NOMO-1 (cell line): Measurements from ENCODE around the gene CPSF2.
A peak's percentile ranks its signal among the peaks of the same experiment; 100 is the strongest.
"Not testable (repeated sequence)": the region's sequence is repeated elsewhere in the genome, so short reads cannot be mapped to it uniquely, and the experiment has no call there.

Source experiments
- DNase-seq, 2 experiments: peaks; one replicate each; lab custom pipeline; 2025; ENCODE audit not compliant: unreplicated experiment in 2 of 2; lab: John Stamatoyannopoulos, UW

CPSF2 gene

GRCh38 chr14:92154283-92154942 lies 32.6 kb downstream of the CPSF2 start:
- DNase-seq: no peak

DNA sequence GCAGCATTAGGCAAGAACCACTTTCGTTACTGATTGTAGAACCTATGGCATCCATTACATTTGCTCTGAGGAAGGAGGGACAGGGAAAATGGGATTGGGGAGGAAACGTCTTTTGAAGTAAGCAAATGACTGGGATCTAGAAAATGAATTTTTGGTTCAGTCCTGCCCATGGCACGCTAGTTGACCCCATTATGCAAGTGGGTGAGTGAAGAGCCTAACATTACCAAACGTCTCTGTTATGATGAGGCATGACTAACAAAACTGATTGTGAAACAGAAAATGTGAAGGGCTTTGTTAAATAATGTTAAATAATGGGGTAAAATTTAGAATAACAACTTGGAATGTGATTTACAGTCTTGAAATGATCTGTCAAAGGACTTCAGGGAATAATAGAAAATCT lies 38.9 kb downstream of the CPSF2 start:
- DNase-seq: peak; percentile 6 to 40

GRCh38 chr14:92161521-92161920 lies 39.8 kb downstream of the CPSF2 start:
- DNase-seq: no peak

DNA sequence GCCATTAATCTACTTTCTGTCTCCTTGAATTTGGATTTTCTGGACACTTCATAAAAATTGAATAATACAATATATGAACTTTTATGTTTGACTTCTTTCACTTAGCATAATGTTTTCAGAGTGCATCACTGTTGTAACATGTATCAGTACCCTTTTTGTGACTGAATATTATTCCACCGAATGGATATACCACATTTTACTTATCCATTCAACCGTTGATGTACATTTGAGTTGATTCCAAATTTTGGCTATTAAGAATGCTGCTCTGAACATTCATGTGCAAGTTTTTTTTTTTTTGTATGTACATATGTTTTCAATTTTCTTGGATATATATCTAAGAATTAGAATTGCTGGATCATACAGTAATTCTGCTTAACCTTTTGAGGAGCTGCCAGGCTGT lies 43.2 kb downstream of the CPSF2 start:
- DNase-seq: no peak

DNA sequence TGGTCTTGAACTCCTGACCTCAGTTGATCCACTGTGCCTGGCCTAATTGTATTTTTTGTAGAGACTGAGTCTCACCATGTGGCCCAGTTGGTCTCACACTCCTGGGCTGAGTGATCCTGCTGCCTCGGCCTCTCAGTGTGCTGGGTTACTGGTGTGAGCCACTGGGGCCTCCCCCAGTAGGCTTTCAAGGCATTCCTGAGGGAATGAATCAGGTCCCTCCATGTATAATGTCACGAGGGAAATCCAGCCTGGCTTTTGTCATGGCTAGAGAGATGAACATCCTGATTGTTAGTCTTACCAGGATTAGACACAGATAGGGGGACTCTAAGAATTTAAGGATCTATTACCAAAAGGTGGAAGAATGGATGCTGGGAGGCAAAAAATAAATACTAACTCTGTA lies 51.9 kb downstream of the CPSF2 start:
- DNase-seq: no peak

GRCh38 chr14:92175811-92176210 lies 54.0 kb downstream of the CPSF2 start:
- DNase-seq: no peak

- DNase-seq: no peak
Observed at GRCh38 chr14:92176476-92176875, 54.7 kb downstream of the CPSF2 start.

GRCh38 chr14:92179178-92179577 lies 57.4 kb downstream of the CPSF2 start:
- DNase-seq: not testable (repeated sequence)

GRCh38 chr14:92185559-92185958 lies 63.8 kb downstream of the CPSF2 start:
- DNase-seq: peak; percentile 17 to 54

DNA sequence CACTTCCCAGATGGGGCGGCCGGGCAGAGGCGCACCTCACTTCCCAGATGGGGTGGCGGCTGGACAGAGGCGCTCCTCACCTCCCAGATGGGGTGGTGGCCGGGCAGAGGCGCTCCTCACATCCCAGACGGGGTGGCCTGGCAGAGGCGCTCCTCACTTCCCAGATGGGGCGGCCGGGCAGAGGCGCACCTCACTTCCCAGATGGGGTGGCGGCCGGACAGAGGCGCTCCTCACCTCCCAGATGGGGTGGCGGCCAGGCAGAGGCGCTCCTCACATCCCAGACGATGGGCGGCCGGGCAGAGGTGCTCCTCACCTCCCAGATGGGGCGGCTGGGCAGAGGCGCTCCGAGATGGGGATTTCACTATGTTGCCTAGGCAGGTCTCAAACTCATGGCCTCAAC lies 65.8 kb downstream of the CPSF2 start:
- not testable (repeated sequence) for DNase-seq

DNA sequence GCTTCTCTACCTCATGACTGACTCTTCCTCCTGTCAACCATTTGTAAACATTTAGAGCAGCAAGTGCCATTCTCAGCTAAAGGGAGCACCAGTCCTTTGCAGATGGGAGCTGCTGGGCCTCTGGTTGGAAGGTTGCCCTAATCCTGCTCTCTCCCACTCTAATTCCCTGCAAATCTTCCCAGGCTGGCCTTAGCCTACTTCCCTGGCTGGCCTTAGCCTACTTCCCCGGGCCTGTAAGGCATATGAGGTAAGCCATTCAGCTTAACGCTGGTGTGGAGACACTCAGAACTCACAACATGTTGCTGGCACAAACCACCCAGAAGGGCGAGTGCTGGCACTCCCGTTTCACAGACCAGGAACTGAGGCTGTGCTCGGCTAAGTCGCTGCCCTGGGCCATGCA lies 69.0 kb downstream of the CPSF2 start:
- no peak for DNase-seq

GRCh38 chr14:92198804-92199203 lies 77.0 kb downstream of the CPSF2 start:
- DNase-seq: no peak

DNA sequence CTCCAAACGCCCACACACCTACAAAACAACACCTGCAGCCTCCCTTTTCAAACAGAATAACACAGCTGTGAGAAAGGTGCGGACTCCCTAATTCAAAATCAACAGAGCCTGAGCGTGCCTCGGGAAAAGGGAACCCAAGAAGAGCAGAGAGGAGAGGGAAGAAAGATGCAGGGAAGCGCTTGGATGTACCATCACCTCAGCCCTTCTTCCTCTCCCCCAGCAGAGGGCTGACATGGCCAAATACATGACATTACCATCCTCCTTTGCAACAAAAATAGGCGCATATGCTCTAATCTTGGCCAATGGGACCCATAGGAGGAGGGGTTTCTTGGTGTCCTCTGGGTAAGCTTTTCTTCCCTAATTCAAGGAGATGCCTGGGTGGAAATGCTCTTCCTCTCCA lies 78.0 kb downstream of the CPSF2 start:
- no peak for DNase-seq

DNA sequence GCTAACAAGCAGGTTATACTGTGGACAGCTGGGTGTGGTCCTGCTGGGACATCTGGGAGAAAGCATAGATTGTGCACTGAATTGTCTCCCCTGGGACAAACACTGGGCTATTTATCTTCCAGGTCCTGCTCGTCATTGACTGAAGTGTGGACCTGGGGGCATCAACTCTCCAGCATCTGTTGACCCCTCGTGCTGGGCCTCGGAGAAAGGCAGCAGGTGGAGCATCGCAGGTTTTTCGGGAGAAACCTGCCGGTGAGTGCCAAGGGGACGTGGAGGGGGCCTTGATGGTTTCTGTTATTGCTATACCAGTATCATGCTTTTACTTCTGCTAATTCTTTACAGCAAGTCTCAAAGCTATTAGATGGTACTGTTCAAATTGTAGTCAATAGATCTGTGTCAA lies 81.3 kb downstream of the CPSF2 start:
- DNase-seq: no peak

- no peak for DNase-seq
Observed at GRCh38 chr14:92204792-92205191, 83.0 kb downstream of the CPSF2 start.

DNA sequence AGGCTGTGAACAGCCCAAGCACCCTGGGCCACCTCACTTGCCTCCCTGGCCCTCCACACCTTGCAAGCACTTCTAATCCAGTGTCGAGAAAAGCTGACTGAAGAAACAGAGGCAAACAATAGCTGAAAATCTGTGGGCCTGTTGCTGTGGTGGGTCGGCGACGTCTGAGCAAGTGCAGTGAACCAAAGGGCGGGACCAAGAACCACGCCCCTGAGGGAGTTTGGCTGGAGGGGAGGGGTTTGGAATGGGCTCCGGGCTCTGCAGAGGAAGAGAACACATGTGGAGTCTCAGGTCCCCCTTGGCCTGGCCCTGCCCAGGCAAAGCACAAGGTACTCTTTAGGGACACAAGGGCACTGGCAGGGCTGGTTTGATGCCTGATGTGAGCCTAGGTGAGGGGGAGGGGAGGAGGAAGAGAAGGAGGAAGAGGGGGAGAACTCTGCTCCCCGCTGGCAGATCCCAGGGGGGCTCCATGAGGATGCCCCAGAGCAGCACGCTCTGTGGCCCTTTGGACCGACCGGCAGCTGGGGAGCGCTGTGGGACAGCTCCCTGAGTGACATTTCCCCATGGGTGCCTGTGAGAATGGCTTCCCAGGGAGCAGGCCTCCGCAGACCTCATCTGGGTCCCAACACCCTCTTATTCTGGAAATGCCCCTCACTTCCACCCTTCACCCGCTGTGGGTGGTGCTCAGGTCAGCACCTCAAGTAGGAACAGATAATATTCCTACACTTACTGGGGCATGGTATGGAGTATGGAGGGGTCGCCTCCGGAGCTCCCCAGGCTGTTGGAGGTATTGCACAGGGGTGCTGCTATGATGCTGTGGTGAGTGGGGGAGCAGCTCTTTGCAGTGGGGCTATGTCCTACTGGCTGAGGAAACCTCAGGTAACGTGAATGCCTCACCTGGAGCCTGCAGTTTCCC lies 85.5 kb downstream of the CPSF2 start:
- no peak for DNase-seq

GRCh38 chr14:92207928-92208265 lies 86.1 kb downstream of the CPSF2 start:
- no peak for DNase-seq

- no peak for DNase-seq
Observed at GRCh38 chr14:92209141-92209540, 87.4 kb downstream of the CPSF2 start.

DNA sequence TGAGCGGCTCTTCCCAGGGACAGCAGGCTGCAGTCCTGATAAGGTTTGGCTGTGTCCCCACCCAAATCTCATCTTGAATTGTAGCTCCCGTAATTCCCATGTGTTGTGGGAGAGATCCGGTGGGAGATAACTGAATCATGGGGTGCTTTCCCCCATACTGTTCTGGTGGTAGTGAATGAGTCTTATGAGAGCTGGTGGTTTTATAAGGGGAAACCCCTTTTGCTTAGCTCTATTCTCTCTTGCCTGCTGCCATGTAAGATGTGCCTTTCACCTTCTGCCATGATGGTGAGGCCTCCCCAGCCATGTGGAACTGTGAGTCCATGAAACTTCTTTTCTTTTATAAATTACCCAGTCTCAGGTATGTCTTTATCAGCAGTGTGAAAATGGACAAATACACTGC lies 91.4 kb downstream of the CPSF2 start:
- not testable (repeated sequence) for DNase-seq

GRCh38 chr14:92215579-92215978 lies 93.8 kb downstream of the CPSF2 start:
- DNase-seq: peak; percentile 47 to 89

DNA sequence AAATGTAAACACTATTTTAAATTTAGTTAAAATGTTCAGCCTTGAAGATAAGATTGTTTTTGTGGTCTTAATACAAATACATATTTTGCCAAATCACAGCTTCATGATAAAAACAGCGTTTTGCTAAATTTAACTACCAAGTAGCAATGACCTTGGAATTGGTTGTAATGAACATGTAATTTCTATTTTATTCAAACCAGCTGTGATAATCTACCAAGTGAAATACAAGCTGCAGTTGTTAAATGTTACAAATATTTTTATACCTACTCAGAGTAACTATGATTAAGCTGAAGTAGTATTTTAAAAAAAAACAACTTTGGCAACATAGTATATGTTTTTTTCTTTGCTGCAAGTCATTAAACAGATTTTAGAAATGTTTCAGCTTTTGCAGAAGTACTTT lies 96.2 kb downstream of the CPSF2 start:
- DNase-seq: no peak
